Activated gamma-delta T cell treated with Interleukin-2 at 50 U/mL for 16 hours (primary cell): ENCODE results near the gene CNGB1.

ENCODE experiments used
- DNase-seq: peaks from one replicate; pipeline ENCODE4 v3.0.0-alpha.2; 2020

CNGB1 gene

GRCh38 chr16:57970319-57970718 lies 609 bp downstream of the CNGB1 start:
- DNase-seq = no peak

GRCh38 chr16:57969451-57970123 lies 1.3 kb downstream of the CNGB1 start:
- DNase-seq = no peak

GRCh38 chr16:57967916-57968315 lies 3.0 kb downstream of the CNGB1 start:
- no peak for DNase-seq

GRCh38 chr16:57966986-57967385 lies 3.9 kb downstream of the CNGB1 start:
- no peak for DNase-seq

- no peak for DNase-seq
These were observed 4.6 kb downstream of the CNGB1 start for GRCh38 chr16:57966204-57966771.

GRCh38 chr16:57964157-57964700 lies 6.7 kb downstream of the CNGB1 start:
- no peak for DNase-seq

GRCh38 chr16:57962756-57963155 lies 8.2 kb downstream of the CNGB1 start:
- no peak for DNase-seq

- no peak for DNase-seq
These were observed 8.9 kb downstream of the CNGB1 start for GRCh38 chr16:57962046-57962445.

- DNase-seq = no peak
These were observed 9.4 kb downstream of the CNGB1 start for GRCh38 chr16:57961538-57961937.

- DNase-seq = no peak
These were observed 10.0 kb downstream of the CNGB1 start for GRCh38 chr16:57960826-57961472.

GRCh38 chr16:57960310-57960709 lies 10.6 kb downstream of the CNGB1 start:
- DNase-seq = no peak

GRCh38 chr16:57959804-57960203 lies 11.1 kb downstream of the CNGB1 start:
- DNase-seq = no peak

GRCh38 chr16:57959121-57959520 lies 11.8 kb downstream of the CNGB1 start:
- DNase-seq = no peak

- no peak for DNase-seq
These were observed 12.4 kb downstream of the CNGB1 start for GRCh38 chr16:57958544-57958943.

- DNase-seq = no peak
These were observed 13.1 kb downstream of the CNGB1 start for GRCh38 chr16:57957673-57958392.

GRCh38 chr16:57956924-57957672 lies 13.8 kb downstream of the CNGB1 start:
- no peak for DNase-seq

- no peak for DNase-seq
These were observed 14.6 kb downstream of the CNGB1 start for GRCh38 chr16:57956270-57956808.

GRCh38 chr16:57955572-57956188 lies 15.2 kb downstream of the CNGB1 start:
- DNase-seq = no peak

- no peak for DNase-seq
These were observed 17.1 kb downstream of the CNGB1 start for GRCh38 chr16:57953857-57954256.

- DNase-seq = no peak
These were observed 18.0 kb downstream of the CNGB1 start for GRCh38 chr16:57952909-57953308.

GRCh38 chr16:57951204-57951960 lies 19.5 kb downstream of the CNGB1 start:
- no peak for DNase-seq
